Epithelial cell of prostate (primary cell): ENCODE data around the gene NUTM2E.
"Not testable (repeated sequence)": the region's sequence is repeated elsewhere in the genome, so short reads cannot be mapped to it uniquely, and the experiment has no call there.

Source experiments
- DNase-seq: peaks from one replicate; pipeline ENCODE4 v3.0.0-alpha.2; 2011; ENCODE audit warnings: low read depth, low spot score
- H3K27ac ChIP-seq: fragments of 450-650 bp; 2 replicates; pipeline ENCODE4 v1.5.1; 2017; ENCODE audit warnings: mild to moderate bottlenecking

NUTM2E gene

GRCh38 chr10:79862269-79862668 is 35.7 kb downstream of the NUTM2E start:
- DNase-seq, H3K27ac ChIP-seq: not testable (repeated sequence)

- not testable (repeated sequence) for H3K27ac ChIP-seq, DNase-seq
Measured at GRCh38 chr10:79862803-79863202, 36.3 kb downstream of the NUTM2E start.

- H3K27ac ChIP-seq, DNase-seq: not testable (repeated sequence)
Measured at GRCh38 chr10:79866903-79867551, 40.5 kb downstream of the NUTM2E start.

GRCh38 chr10:79868023-79868422 is 41.5 kb downstream of the NUTM2E start:
- not testable (repeated sequence) for H3K27ac ChIP-seq, DNase-seq

- not testable (repeated sequence) for DNase-seq, H3K27ac ChIP-seq
Measured at GRCh38 chr10:79869439-79870097, 43.0 kb downstream of the NUTM2E start.

- not testable (repeated sequence) for DNase-seq, H3K27ac ChIP-seq
Measured at GRCh38 chr10:79871729-79872128, 45.2 kb downstream of the NUTM2E start.
